Thoracic aorta (tissue), 2 donors: ENCODE data around the gene B9D2. TPM values are rescaled to one million over a fixed set of nuclear protein-coding genes. Genes with fewer than 3 reads are reported as not detected.

Experiments
- ATAC-seq: fragments of 150-250 bp; one replicate; pipeline ENCODE4 v1.8.0; 2017; ENCODE audit warnings: low read depth; ENCODE audit not compliant: insufficient number of reproducible peaks, low FRiP score
- DNase-seq: peaks from one replicate; pipeline ENCODE4 v3.0.0-alpha.2; 2020; ENCODE audit warnings: low spot score
- H3K27ac ChIP-seq, 2 donors: fragments of 200-600 bp; sonication (generic); 1 replicate in 1 of 2; 2 replicates in 1 of 2; pipeline ENCODE4 v1.5.1; 2016; ENCODE audit warnings: mild to moderate bottlenecking in 2 of 2, moderate library complexity in 2 of 2
- H3K27me3 ChIP-seq: fragments of 200-600 bp; sonication (generic); replicated peaks from 2 replicates; pipeline ENCODE4 v1.6.0; 2016; ENCODE audit warnings: mild to moderate bottlenecking; ENCODE audit not compliant: insufficient read depth
- H3K36me3 ChIP-seq: fragments of 200-600 bp; sonication (generic); one replicate; pipeline ENCODE4 v1.5.1; 2016
- H3K4me1 ChIP-seq, 2 donors: fragments of 200-600 bp; sonication (generic); 1 replicate in 1 of 2; 2 replicates in 1 of 2; pipeline versions ENCODE4 v1.5.1 to v1.6.0; 2016; ENCODE audit warnings: low read depth in 2 of 2, mild to moderate bottlenecking in 1 of 2; ENCODE audit not compliant: control insufficient read depth in 1 of 2
- H3K4me3 ChIP-seq: fragments of 200-600 bp; sonication (generic); 2 replicates; pipeline ENCODE4 v1.5.1; 2016; ENCODE audit warnings: mild to moderate bottlenecking
- H3K9me3 ChIP-seq: fragments of 200-600 bp; sonication (generic); 2 replicates; pipeline ENCODE4 v1.5.1; 2016
- total RNA-seq, 2 donors: library from RNA; depleted of rRNA; stranded (reverse); fragments of >200 nt; gene quantifications; one replicate each; pipeline versions ENCODE4 v1.1.0 to v1.2.3, GENCODE V29; 2016
- TF ChIP-seq, protein P1 (sequence below): fragments of 200-600 bp; sonication (generic); IDR thresholded peaks from one replicate; pipeline ENCODE4 v1.5.1; 2019; ENCODE audit warnings: antibody characterized with exemption

Gene B9D2
- total RNA-seq, 2 donors from 2014 or later = 1.2 to 4.0 TPM

- H3K4me1 ChIP-seq = peaks cover 6 to 16% of the 10 kb centered on the region in 2 donors
- no peak overlapping the region for H3K27ac ChIP-seq
- DNase-seq (no peak), ATAC-seq (no peak)
- peaks cover 51% of the 10 kb centered on the region for H3K36me3 ChIP-seq
- no peaks in the 10 kb centered on the region for H3K27me3 ChIP-seq
- H3K9me3 ChIP-seq = no peaks in the 10 kb centered on the region
- no peak overlapping the region for H3K4me3 ChIP-seq
- TF ChIP-seq, protein P1, sequence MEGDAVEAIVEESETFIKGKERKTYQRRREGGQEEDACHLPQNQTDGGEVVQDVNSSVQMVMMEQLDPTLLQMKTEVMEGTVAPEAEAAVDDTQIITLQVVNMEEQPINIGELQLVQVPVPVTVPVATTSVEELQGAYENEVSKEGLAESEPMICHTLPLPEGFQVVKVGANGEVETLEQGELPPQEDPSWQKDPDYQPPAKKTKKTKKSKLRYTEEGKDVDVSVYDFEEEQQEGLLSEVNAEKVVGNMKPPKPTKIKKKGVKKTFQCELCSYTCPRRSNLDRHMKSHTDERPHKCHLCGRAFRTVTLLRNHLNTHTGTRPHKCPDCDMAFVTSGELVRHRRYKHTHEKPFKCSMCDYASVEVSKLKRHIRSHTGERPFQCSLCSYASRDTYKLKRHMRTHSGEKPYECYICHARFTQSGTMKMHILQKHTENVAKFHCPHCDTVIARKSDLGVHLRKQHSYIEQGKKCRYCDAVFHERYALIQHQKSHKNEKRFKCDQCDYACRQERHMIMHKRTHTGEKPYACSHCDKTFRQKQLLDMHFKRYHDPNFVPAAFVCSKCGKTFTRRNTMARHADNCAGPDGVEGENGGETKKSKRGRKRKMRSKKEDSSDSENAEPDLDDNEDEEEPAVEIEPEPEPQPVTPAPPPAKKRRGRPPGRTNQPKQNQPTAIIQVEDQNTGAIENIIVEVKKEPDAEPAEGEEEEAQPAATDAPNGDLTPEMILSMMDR = no peak
These were observed 47.5 kb downstream of the B9D2 start for GRCh38 chr19:41316306-41316920.

DNA sequence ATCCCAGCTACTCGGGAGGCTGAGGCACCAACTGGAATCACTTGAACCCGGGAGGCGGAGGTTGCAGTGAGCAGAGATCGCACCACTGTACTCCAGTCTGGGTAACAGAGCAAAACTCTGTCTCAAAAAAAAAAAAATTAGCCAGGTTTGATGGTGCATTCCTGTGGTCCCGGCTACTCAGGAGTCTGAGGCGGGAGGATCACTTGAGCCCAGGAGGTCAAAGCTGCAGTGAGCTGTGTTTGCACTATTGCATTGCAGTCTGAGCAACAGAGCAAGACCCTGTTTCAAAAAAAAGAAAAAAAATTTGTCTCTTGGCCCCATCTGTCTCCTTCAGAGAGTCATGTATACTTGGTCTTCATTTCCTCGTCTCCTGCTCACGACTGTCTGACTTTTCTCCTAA lies 52.3 kb downstream of the B9D2 start:
- Histone ChIP-seq H3K27ac (no peak overlapping the region), H3K36me3 (peaks cover 14% of the 10 kb centered on the region), H3K9me3 (no peaks in the 10 kb centered on the region), H3K27me3 (no peaks in the 10 kb centered on the region), H3K4me3 (peak overlapping the region; percentile 81), H3K4me1 (peaks cover 21 to 43% of the 10 kb centered on the region in 2 donors)
- TF ChIP-seq, protein P1 = no peak
- ATAC-seq (no peak), DNase-seq (no peak)

DNA sequence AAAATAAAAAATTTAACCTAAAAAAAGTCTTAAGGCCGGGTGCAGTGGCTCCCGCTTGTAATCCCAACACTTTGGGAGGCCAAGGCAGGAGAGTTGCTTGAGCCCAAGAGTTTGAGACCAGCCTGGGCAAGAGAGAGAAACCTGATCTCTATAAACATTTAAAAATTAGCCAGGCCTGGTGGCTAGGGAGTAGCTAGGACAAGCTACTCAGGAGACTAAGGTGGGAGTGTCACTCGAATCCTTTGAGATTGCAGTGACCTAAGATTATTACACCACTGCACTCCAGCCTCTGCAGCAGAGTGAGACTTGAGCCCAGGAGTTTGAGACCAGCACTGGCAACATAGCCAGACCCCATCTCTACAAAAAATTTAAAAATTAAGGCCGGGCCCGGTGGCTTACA lies 52.9 kb downstream of the B9D2 start:
- peaks cover 14% of the 10 kb centered on the region for H3K36me3 ChIP-seq
- peak overlapping the region; percentile 81 for H3K4me3 ChIP-seq
- TF ChIP-seq, protein P1 = no peak
- H3K4me1 ChIP-seq = peaks cover 21 to 43% of the 10 kb centered on the region in 2 donors
- no peaks in the 10 kb centered on the region for H3K27me3 ChIP-seq
- no peaks in the 10 kb centered on the region for H3K9me3 ChIP-seq
- DNase-seq (no peak), ATAC-seq (no peak)
- peak overlapping the region; percentile 88 to 97 for H3K27ac ChIP-seq

GRCh38 chr19:41310033-41310831 lies 53.7 kb downstream of the B9D2 start, which contains the start of gene CCDC97:
CCDC97 (plus strand) TSS chr19:41310172; CDS start chr19:41310311, 139 bp downstream.
- ATAC-seq (peak; percentile 47), DNase-seq (no peak)
- Histone ChIP-seq H3K4me3 (peak within 1 kb of the TSS; percentile 81), H3K27me3 (no peaks in the 10 kb centered on the region), H3K36me3 (peaks cover 22% of the 10 kb centered on the region), H3K4me1 (peaks cover 21 to 43% of the 10 kb centered on the region in 2 donors), H3K9me3 (no peaks in the 10 kb centered on the region), H3K27ac (peak within 1 kb of the TSS; percentile 88 to 97)
- TF ChIP-seq, protein P1 = no peak
